VCaP (cell line): ENCODE data around the gene NUP54.

Experiments used
- H3K27ac ChIP-seq: fragments of 450-650 bp; 2 replicates; pipeline ENCODE4 v1.5.1; 2017
- CTCF ChIP-seq: fragments of 450-650 bp; conservative IDR thresholded peaks from 2 replicates; pipeline ENCODE4 v1.5.1; 2017; ENCODE audit warnings: mild to moderate bottlenecking, moderate library complexity

Gene NUP54

GRCh38 chr4:76090241-76090691 lies 57.9 kb downstream of the NUP54 start:
- H3K27ac ChIP-seq: peak overlapping the region; percentile 77

GRCh38 chr4:76088719-76089118 lies 59.5 kb downstream of the NUP54 start:
- no peak overlapping the region; the same call in 1 of the 2 replicates for H3K27ac ChIP-seq
- TF ChIP-seq CTCF: no peak

More at GRCh38 chr4:76090241-76090691, 57.9 kb downstream of the NUP54 start:
- no peak for TF ChIP-seq CTCF

- peak; percentile 93 for TF ChIP-seq CTCF
- H3K27ac ChIP-seq: peak overlapping the region; percentile 27; the same call in 1 of the 2 replicates
Observed at GRCh38 chr4:76087007-76087769, 61.0 kb downstream of the NUP54 start.

- H3K27ac ChIP-seq: no peak overlapping the region
- TF ChIP-seq CTCF: no peak
Observed at GRCh38 chr4:76084542-76084941, 63.7 kb downstream of the NUP54 start.

GRCh38 chr4:76083386-76083988 lies 64.7 kb downstream of the NUP54 start:
- no peak for TF ChIP-seq CTCF
- H3K27ac ChIP-seq: no peak overlapping the region

GRCh38 chr4:76078033-76078613 lies 70.1 kb downstream of the NUP54 start:
- no peak overlapping the region for H3K27ac ChIP-seq
- no peak for TF ChIP-seq CTCF

- no peak for TF ChIP-seq CTCF
- no peak overlapping the region for H3K27ac ChIP-seq
Observed at GRCh38 chr4:76074993-76075600, 73.1 kb downstream of the NUP54 start.
